ENCODE measurements around the gene ATRIP. TPM values are rescaled to one million over a fixed set of nuclear protein-coding genes. Genes with fewer than 3 reads are reported as not detected.

The ATRIP gene
- total RNA-seq, 6 donors from 2014 or later = 5.1 to 10.5 (median 6.5) TPM

DNA sequence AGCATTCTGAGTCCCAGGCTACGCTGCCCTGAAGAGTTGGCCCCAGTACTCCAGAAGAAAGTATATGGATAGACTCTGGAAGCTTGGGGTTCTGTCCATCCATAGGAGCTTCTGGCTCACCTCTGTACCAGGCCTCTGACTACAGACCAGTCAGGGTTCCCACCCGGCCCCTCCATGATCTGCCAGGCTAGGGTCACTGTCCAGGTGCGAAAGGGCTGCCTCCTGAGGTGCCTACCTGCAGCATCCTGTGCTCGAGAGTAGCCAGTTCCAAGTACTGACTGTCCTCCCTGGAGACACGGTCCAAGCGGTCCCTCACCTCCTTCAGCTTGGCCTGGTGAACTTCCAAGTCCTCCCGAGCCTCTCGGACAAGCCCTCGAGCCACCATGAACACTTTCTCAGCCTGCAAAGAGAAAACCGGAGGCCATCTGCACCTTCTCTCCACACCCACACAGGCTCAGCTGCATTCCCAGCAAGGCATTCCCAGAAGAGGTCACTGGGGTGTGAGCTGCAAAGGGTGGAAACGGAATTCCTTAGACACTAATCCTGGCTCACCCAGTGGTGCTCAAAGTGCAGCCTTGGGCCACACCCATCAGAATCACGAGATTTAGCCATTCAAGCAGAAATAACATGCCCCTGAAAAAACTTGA, 12.9 kb upstream of the ATRIP start:
- 70 to 76% methylated on average over 5 to 12 of the region's 12 CpGs for WGBS, 2 donors

DNA sequence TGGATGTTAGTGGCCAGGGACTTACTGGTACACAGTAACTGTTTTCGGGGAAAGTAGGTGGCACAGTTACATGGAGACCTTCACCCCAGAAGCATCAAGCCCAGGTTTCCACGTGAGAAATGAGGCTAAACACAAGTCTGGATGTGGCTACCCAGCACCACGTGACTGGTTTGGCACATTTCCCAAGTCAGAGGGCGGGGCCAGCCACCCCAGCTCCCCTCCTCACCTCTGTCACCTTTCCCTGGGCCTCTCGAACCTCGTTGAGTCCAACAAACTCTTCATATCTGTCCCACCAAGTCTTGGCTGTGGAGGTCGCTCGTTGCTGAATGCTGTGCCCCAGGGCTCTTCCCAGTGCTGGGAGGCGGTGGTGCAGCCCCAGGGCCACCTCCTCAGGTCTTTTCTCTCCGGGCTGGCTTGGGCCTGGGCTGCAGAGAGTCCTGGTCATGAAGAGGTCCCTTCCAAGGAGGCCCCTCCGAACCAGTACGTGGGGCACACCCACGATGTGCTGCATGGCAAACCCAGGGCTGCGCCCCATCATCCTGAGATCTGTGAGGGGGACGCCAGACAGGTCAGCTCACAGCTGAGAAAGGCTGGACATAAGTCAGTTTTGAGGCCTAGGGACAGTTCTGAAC, 11.8 kb upstream of the ATRIP start:
- DNase-seq (no peak), ATAC-seq (ENCODE audit: low FRiP score in 2 of 2) (no peak)
- peaks cover 24 to 41% (median 25%) of the 10 kb centered on the region in 4 donors for H3K4me1 ChIP-seq
- WGBS, 2 donors = 67% methylated on average over 11 to 15 of the region's 15 CpGs
- H3K36me3 ChIP-seq = peaks cover 0 to 21% (median 11%) of the 10 kb centered on the region in 4 donors
- no peaks in the 10 kb centered on the region for H3K27me3 ChIP-seq
- no peak overlapping the region for H3K4me3 ChIP-seq
- peak overlapping the region; percentile 5 to 45 (median 30) for H3K27ac ChIP-seq
- H3K9me3 ChIP-seq = no peaks in the 10 kb centered on the region
- TF ChIP-seq POLR2AphosphoS5 (IDR thresholded peaks at IDR 0.05) (no peak), POLR2A (IDR thresholded peaks at IDR 0.05) (no peak), EP300 (IDR thresholded peaks at IDR 0.05) (no peak)

More for the DNA sequence above, 12.9 kb upstream of the ATRIP start:
- TF ChIP-seq POLR2A (IDR thresholded peaks at IDR 0.05) = no peak
- peak; percentile 19 to 20 for TF ChIP-seq POLR2AphosphoS5 (IDR thresholded peaks at IDR 0.05)
- Histone ChIP-seq H3K27ac (peak overlapping the region; percentile 19 to 45 (median 41)), H3K9me3 (no peaks in the 10 kb centered on the region), H3K4me3 (no peak overlapping the region), H3K4me1 (peaks cover 16 to 36% (median 21%) of the 10 kb centered on the region in 4 donors), H3K36me3 (peaks cover 0 to 21% (median 11%) of the 10 kb centered on the region in 4 donors), H3K27me3 (no peaks in the 10 kb centered on the region)
- DNase-seq (peak in 1 of 2 donors; percentile 58), ATAC-seq (ENCODE audit: low FRiP score in 2 of 2) (peak; percentile 22 to 25)

DNA sequence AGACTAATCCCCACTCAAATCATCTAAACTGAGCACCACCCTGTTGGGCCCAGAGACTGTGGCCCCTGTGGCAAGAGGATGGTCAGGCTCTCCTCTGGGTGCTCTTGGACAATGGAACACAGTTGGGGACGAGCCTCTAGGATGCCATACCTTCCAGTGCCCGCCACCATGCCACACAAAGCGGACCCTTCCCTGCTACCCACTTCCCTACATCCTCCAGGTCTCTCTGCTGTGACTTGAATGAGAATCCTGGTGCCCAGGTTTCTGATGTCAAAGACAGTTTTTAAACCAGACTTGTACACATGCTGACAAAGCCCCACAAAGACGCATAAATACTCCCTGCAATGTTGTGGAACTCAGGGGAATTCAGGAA, 11.3 kb upstream of the ATRIP start:
- Histone ChIP-seq H3K4me1 (peaks cover 19 to 36% (median 20%) of the 10 kb centered on the region in 4 donors), H3K9me3 (no peaks in the 10 kb centered on the region), H3K27ac (peak overlapping the region; percentile 5 to 55 (median 32)), H3K27me3 (no peaks in the 10 kb centered on the region), H3K36me3 (peaks cover 0 to 21% (median 11%) of the 10 kb centered on the region in 4 donors), H3K4me3 (no peak overlapping the region)
- 88 to 90% methylated on average over 4 of the region's 4 CpGs for WGBS, 2 donors
- DNase-seq = no peak
- TF ChIP-seq POLR2A (IDR thresholded peaks at IDR 0.05) (no peak), POLR2AphosphoS5 (IDR thresholded peaks at IDR 0.05) (no peak), EP300 (IDR thresholded peaks at IDR 0.05) (no peak)
- TF ChIP-seq, protein P1, sequence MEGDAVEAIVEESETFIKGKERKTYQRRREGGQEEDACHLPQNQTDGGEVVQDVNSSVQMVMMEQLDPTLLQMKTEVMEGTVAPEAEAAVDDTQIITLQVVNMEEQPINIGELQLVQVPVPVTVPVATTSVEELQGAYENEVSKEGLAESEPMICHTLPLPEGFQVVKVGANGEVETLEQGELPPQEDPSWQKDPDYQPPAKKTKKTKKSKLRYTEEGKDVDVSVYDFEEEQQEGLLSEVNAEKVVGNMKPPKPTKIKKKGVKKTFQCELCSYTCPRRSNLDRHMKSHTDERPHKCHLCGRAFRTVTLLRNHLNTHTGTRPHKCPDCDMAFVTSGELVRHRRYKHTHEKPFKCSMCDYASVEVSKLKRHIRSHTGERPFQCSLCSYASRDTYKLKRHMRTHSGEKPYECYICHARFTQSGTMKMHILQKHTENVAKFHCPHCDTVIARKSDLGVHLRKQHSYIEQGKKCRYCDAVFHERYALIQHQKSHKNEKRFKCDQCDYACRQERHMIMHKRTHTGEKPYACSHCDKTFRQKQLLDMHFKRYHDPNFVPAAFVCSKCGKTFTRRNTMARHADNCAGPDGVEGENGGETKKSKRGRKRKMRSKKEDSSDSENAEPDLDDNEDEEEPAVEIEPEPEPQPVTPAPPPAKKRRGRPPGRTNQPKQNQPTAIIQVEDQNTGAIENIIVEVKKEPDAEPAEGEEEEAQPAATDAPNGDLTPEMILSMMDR (IDR thresholded peaks at IDR 0.05) = no peak
- ATAC-seq (ENCODE audit: low FRiP score in 2 of 2) = no peak

DNA sequence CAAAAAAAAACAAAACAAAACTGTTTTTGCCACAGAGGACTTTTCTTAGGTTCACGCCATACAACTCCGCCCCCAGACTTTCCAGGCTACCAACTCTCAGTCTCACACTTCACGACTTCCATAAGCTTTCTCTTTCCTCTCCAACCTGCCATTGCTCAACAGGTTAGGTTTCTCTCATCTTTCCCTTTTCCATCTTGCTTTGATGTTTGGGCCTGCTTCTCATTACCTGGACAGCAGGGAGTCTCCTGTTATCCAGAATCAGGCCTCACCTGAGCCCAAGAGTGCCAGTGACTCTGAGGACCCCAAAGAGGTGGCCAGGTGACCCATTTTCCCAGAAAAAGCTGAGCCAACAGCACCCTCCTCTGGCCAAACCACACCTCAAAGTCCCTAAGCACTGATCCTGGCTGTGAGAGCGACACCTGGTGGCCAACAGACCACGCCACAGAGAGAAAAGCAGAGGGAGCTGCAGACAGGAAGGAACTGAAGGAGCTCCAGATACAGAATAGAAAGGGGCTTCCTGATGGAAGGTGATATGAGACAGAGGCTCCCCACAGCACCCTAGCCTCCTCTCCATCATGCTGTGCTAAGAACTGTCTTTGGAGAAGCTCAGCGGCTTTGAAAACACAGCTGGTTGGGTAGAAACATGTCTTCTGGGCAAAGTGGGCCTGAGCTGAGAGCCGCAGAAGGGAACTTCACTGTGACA, 10.6 kb upstream of the ATRIP start:
- DNase-seq (peak in 1 of 2 donors; percentile 90), ATAC-seq (ENCODE audit: low FRiP score in 2 of 2) (peak; percentile 76 to 78)
- Histone ChIP-seq H3K4me3 (no peak overlapping the region), H3K27ac (peak overlapping the region in 3 of 4 donors; percentile 19 to 55 (median 52)), H3K27me3 (no peaks in the 10 kb centered on the region), H3K36me3 (peaks cover 0 to 21% (median 11%) of the 10 kb centered on the region in 4 donors), H3K4me1 (peaks cover 16 to 37% (median 18%) of the 10 kb centered on the region in 4 donors), H3K9me3 (no peaks in the 10 kb centered on the region)
- TF ChIP-seq POLR2A (IDR thresholded peaks at IDR 0.05) = no peak
- TF ChIP-seq EP300 (IDR thresholded peaks at IDR 0.05) = no peak
- TF ChIP-seq POLR2AphosphoS5 (IDR thresholded peaks at IDR 0.05) = no peak
- TF ChIP-seq, protein P1 (IDR thresholded peaks at IDR 0.05) = peak; percentile 97 to 99 (median 98)
- 33 to 35% methylated on average over 6 to 7 of the region's 7 CpGs for WGBS, 2 donors

DNA sequence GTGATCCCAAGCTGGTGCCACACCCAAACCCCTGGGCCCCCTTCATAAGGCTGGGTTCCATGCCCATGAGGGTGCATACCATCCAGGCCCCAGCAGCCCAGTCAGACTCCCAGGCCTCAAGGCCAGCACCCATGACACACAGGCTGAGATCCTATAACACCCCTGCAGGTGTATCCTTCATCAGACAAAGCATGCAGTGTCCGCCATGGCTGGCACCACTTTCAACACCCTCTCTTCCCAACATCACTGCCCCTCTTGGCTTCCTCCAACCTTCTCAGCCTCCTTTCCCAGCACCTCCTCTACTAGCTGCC, 10.1 kb upstream of the ATRIP start:
- TF ChIP-seq POLR2A (IDR thresholded peaks at IDR 0.05) (no peak), POLR2AphosphoS5 (IDR thresholded peaks at IDR 0.05) (no peak), EP300 (IDR thresholded peaks at IDR 0.05) (no peak)
- TF ChIP-seq, protein P1 (IDR thresholded peaks at IDR 0.05) = no peak
- Histone ChIP-seq H3K9me3 (no peaks in the 10 kb centered on the region), H3K36me3 (peaks cover 0 to 21% (median 12%) of the 10 kb centered on the region in 4 donors), H3K4me3 (no peak overlapping the region), H3K27ac (peak overlapping the region in 2 of 4 donors; percentile 52 to 55), H3K4me1 (peaks cover 21 to 42% (median 23%) of the 10 kb centered on the region in 4 donors), H3K27me3 (no peaks in the 10 kb centered on the region)
- ATAC-seq (ENCODE audit: low FRiP score in 2 of 2) = no peak
- WGBS, 2 donors = 0% methylated on average over 1 of the region's 1 CpG
- no peak for DNase-seq

Measured in upper lobe of left lung (tissue), 6 donors.